Right kidney (tissue), 1 donor: ENCODE measurements around the gene CDK17.
"Not testable (repeated sequence)": the region's sequence is repeated elsewhere in the genome, so short reads cannot be mapped to it uniquely, and the experiment has no call there.

Experiments
- DNase-seq: peaks from one replicate; pipeline ENCODE4 v3.0.0-alpha.2; 2016

CDK17 gene

GRCh38 chr12:96356831-96357230, 43.4 kb downstream of the CDK17 start:
- no peak for DNase-seq

- DNase-seq: no peak
Observed at GRCh38 chr12:96354844-96355534, 45.2 kb downstream of the CDK17 start.

GRCh38 chr12:96354326-96354725, 45.9 kb downstream of the CDK17 start:
- no peak for DNase-seq

GRCh38 chr12:96352161-96352835, 47.9 kb downstream of the CDK17 start:
- no peak for DNase-seq

- DNase-seq: no peak
Observed at GRCh38 chr12:96350982-96351381, 49.3 kb downstream of the CDK17 start.

GRCh38 chr12:96347130-96347699, 53.0 kb downstream of the CDK17 start:
- no peak for DNase-seq

- not testable (repeated sequence) for DNase-seq
Observed at GRCh38 chr12:96346716-96347115, 53.5 kb downstream of the CDK17 start.

- no peak for DNase-seq
Observed at GRCh38 chr12:96344124-96344695, 56.0 kb downstream of the CDK17 start.

- DNase-seq: no peak
Observed at GRCh38 chr12:96343347-96343954, 56.8 kb downstream of the CDK17 start.

- not testable (repeated sequence) for DNase-seq
Observed at GRCh38 chr12:96339666-96340065, 60.6 kb downstream of the CDK17 start.

- no peak for DNase-seq
Observed at GRCh38 chr12:96338852-96339471, 61.3 kb downstream of the CDK17 start.

- no peak for DNase-seq
Observed at GRCh38 chr12:96337953-96338352, 62.3 kb downstream of the CDK17 start.

GRCh38 chr12:96336489-96336888, 63.8 kb downstream of the CDK17 start:
- DNase-seq: no peak

- DNase-seq: no peak
Observed at GRCh38 chr12:96335270-96335669, 65.0 kb downstream of the CDK17 start.

GRCh38 chr12:96334502-96334901, 65.7 kb downstream of the CDK17 start:
- no peak for DNase-seq

- no peak for DNase-seq
Observed at GRCh38 chr12:96329545-96329944, 70.7 kb downstream of the CDK17 start.

GRCh38 chr12:96329018-96329417, 71.2 kb downstream of the CDK17 start:
- DNase-seq: no peak

GRCh38 chr12:96327889-96328288, 72.3 kb downstream of the CDK17 start:
- DNase-seq: no peak

GRCh38 chr12:96327346-96327745, 72.9 kb downstream of the CDK17 start:
- no peak for DNase-seq

- DNase-seq: no peak
Observed at GRCh38 chr12:96326628-96327227, 73.5 kb downstream of the CDK17 start.

GRCh38 chr12:96323906-96324305, 76.3 kb downstream of the CDK17 start:
- no peak for DNase-seq

- no peak for DNase-seq
Observed at GRCh38 chr12:96322720-96323119, 77.5 kb downstream of the CDK17 start.
